ENCODE results near the gene RNF26. TPM values are rescaled to one million over a fixed set of nuclear protein-coding genes. Genes with fewer than 3 reads are reported as not detected.

The RNF26 gene
- total and polyA plus RNA-seq, 2 of the 13 experiments (the other 11 are each of a cell fraction or from before 2014, with no cell fraction given): 11.9 to 26.3 TPM

GRCh38 chr11:119315131-119316015, 19.0 kb upstream of the RNF26 start (continued):
- TF ChIP-seq HINFP (CRISPR knock-in tag; IDR thresholded peaks at IDR 0.05; ENCODE audit: low read depth) (no peak), MYNN (CRISPR knock-in tag; IDR thresholded peaks at IDR 0.05; ENCODE audit: low read depth) (no peak), CC2D1A (CRISPR knock-in tag; IDR thresholded peaks at IDR 0.05) (no peak), KDM5A (IDR thresholded peaks at IDR 0.05; ENCODE audit: borderline replicate concordance, low read length) (no peak), KLF9 (CRISPR knock-in tag; IDR thresholded peaks at IDR 0.05; ENCODE audit: low read depth) (no peak), HBP1 (CRISPR knock-in tag; IDR thresholded peaks at IDR 0.05; ENCODE audit: low read depth) (no peak), PPARG (CRISPR knock-in tag; conservative IDR thresholded peaks at IDR 0.05) (no peak)

- H3K27me3 ChIP-seq (ENCODE audit: control insufficient read depth in 1 of 2, insufficient read depth in 2 of 2, low read length in 2 of 2): peaks cover 0 to 9% of the 10 kb centered on the region in 2 experiments; a peak in 1 of 5 replicates
- no peak overlapping the region for H3K27ac ChIP-seq (ENCODE audit: extremely low read length, insufficient read depth, low read length)
- no peaks in the 10 kb centered on the region for H3K36me3 ChIP-seq (replicated peaks in 1 of 2; ENCODE audit: control insufficient read depth in 1 of 2, insufficient read depth in 2 of 2, low read length in 2 of 2)
- intact Hi-C loops (cut with micrococcal nuclease; ENCODE audit: unreplicated experiment): no loop called here
- WGBS (ENCODE audit: low lambda C conversion rate): 30% methylated on average over 20 of the region's 46 CpGs
- no peak for ATAC-seq
- peaks cover 50% of the 10 kb centered on the region for H3K4me1 ChIP-seq (ENCODE audit: insufficient read depth, low read length)
- ChIA-PET CTCF (ENCODE audit: low intra/inter-chr PET ratio, low total read pairs) (no interaction called here), POLR2A (interaction anchor here (0.8 to 3.0 kb wide), 11 partner anchors 8 to 231 kb away, joined by 3 to 14 read pairs (median 4); partner anchors contain the start of genes HMBS and RNF26)
- H2AFZ ChIP-seq (ENCODE audit: low read length): no peak overlapping the region
- TSS peak; percentile 75 for BruUV-seq (replicated peaks)
- H3K9ac ChIP-seq (ENCODE audit: insufficient read depth, low read depth, low read length): peak overlapping the region; percentile 66; the same call in 1 of the 2 replicates
- H4K20me1 ChIP-seq (ENCODE audit: insufficient read depth, low read length): no peaks in the 10 kb centered on the region
- FAIRE-seq: no peak
- peak overlapping the region; percentile 88 for H3K4me2 ChIP-seq (ENCODE audit: low read depth, low read length)
- in situ Hi-C loops (cut with HindIII; ENCODE audit: extremely low pct_ligation_motif_present, low pct_unique_long_range_greater_than_20kb): no loop called here
- H3K4me3 ChIP-seq (replicated peaks in 1 of 3; ENCODE audit: insufficient read depth in 1 of 3, low read depth in 2 of 3, low read length in 3 of 3): peak overlapping the region; percentile 63 to 77 (median 76)
- no peaks in the 10 kb centered on the region for H3K79me2 ChIP-seq (ENCODE audit: insufficient read depth, low read length)
- no peak for DNase-seq (ENCODE audit: low spot score)
- no peaks in the 10 kb centered on the region for H3K9me3 ChIP-seq (ENCODE audit: low read length)
- TF ChIP-seq KDM5B (CRISPR knock-in tag; IDR thresholded peaks at IDR 0.05; ENCODE audit: borderline replicate concordance) (0 out of 2 replicates have a peak, but pooled peaks have one; percentile 25), AGO2 (optimal IDR thresholded peaks at IDR 0.05; ENCODE audit: low read depth, low read length) (peak; percentile 39), SOX5 (CRISPR knock-in tag; IDR thresholded peaks at IDR 0.05; ENCODE audit: borderline replicate concordance) (no peak), PATZ1 (CRISPR knock-in tag; IDR thresholded peaks at IDR 0.05) (peak; percentile 27; the same call in 1 of the 2 replicates), ZNF563 (CRISPR knock-in tag; IDR thresholded peaks at IDR 0.05) (no peak), SP1 (IDR thresholded peaks at IDR 0.05) (no peak), SP1 (CRISPR knock-in tag; IDR thresholded peaks at IDR 0.05) (no peak), ZNF367 (CRISPR knock-in tag; IDR thresholded peaks at IDR 0.05; ENCODE audit: borderline replicate concordance) (no peak), ZNF414 (CRISPR knock-in tag; IDR thresholded peaks at IDR 0.05) (no peak)
Measured at GRCh38 chr11:119316016-119316728, 18.2 kb upstream of the RNF26 start.
